ENCODE results near the gene PUM2.

- TF ChIP-seq CTCF (IDR thresholded peaks at IDR 0.05): no peak
- TF ChIP-seq REST (IDR thresholded peaks at IDR 0.05; ENCODE audit: insufficient read depth in 1 of 2, low read depth in 2 of 2, low read length in 1 of 2): no peak
- TF ChIP-seq SIN3A (IDR thresholded peaks at IDR 0.05; ENCODE audit: borderline replicate concordance, insufficient read depth, low read depth, low read length): no peak
- no peak for TF ChIP-seq TCF7L2 (IDR thresholded peaks at IDR 0.05; ENCODE audit: low read depth, low read length)
Observed at GRCh38 chr2:20317690-20318089, 33.0 kb downstream of the PUM2 start.
